Liver (tissue), 9 donors: ENCODE measurements around the gene SLC38A7. TPM values are rescaled to one million over a fixed set of nuclear protein-coding genes. Genes with fewer than 3 reads are reported as not detected.
A peak's percentile ranks its signal among the peaks of the same experiment; 100 is the strongest.

Experiments
- DNase-seq: peaks from one replicate; pipeline ENCODE4 v3.0.0-alpha.2; 2017; ENCODE audit warnings: low spot score
- H3K27ac ChIP-seq, 2 donors: one replicate each; pipeline ENCODE4 v1.7.0; 2013; ENCODE audit warnings: inconsistent platforms in 2 of 2, low read length in 2 of 2, control low read depth in 1 of 2, low read depth in 1 of 2, mild to moderate bottlenecking in 1 of 2
- H3K27me3 ChIP-seq, 4 donors: one replicate each; pipeline versions ENCODE4 v1.6.1 to v1.7.0; 2013; ENCODE audit warnings: low read length in 3 of 4, inconsistent platforms in 1 of 4, mild to moderate bottlenecking in 1 of 4, moderate library complexity in 1 of 4; ENCODE audit not compliant: control insufficient read depth in 4 of 4, insufficient read depth in 4 of 4
- H3K36me3 ChIP-seq, 4 donors: one replicate each; pipeline versions ENCODE4 v1.6.1 to v1.7.0; 2013; ENCODE audit warnings: low read length in 3 of 4, mild to moderate bottlenecking in 3 of 4, low read depth in 1 of 4, moderate library complexity in 1 of 4; ENCODE audit not compliant: control insufficient read depth in 4 of 4, insufficient read depth in 3 of 4
- H3K4me1 ChIP-seq, 4 donors: one replicate each; pipeline versions ENCODE4 v1.6.1 to v1.7.0; 2013; ENCODE audit warnings: low read length in 3 of 4, mild to moderate bottlenecking in 3 of 4, moderate library complexity in 1 of 4; ENCODE audit not compliant: control insufficient read depth in 4 of 4, insufficient read depth in 4 of 4
- H3K4me3 ChIP-seq, 3 donors: one replicate each; pipeline versions ENCODE4 v1.6.1 to v1.7.0; 2013; ENCODE audit warnings: low read length in 3 of 3, control low read depth in 1 of 3, low read depth in 1 of 3, mild to moderate bottlenecking in 1 of 3
- H3K9ac ChIP-seq, 2 donors: one replicate each; pipeline ENCODE4 v1.7.0; 2013; ENCODE audit warnings: low read length in 2 of 2, mild to moderate bottlenecking in 2 of 2, moderate library complexity in 2 of 2, control low read depth in 1 of 2, low read depth in 1 of 2
- H3K9me3 ChIP-seq, 4 donors: one replicate each; pipeline versions ENCODE4 v1.6.1 to v1.7.0; 2013; ENCODE audit warnings: low read length in 3 of 4; ENCODE audit not compliant: control insufficient read depth in 4 of 4
- ATF3 ChIP-seq: IDR thresholded peaks from 2 replicates; pipeline ENCODE4 v1.6.1; 2016; ENCODE audit warnings: antibody characterized with exemption
- CTCF ChIP-seq: fragments of 150-350 bp; IDR thresholded peaks from 2 replicates; pipeline ENCODE4 v1.5.1; 2017; ENCODE audit warnings: improper control_type of control experiment, low read depth, low read length; ENCODE audit not compliant: missing input control
- EGR1 ChIP-seq, 2 donors: IDR thresholded peaks; 2 replicates each; pipeline ENCODE4 v1.6.1; 2016 to 2018; ENCODE audit warnings: antibody characterized with exemption in 2 of 2, low read depth in 2 of 2
- FOXA1 ChIP-seq: IDR thresholded peaks from 2 replicates; pipeline ENCODE4 v1.6.1; 2016; ENCODE audit warnings: antibody characterized with exemption
- FOXA2 ChIP-seq: IDR thresholded peaks from 2 replicates; pipeline ENCODE4 v1.6.1; 2016; ENCODE audit warnings: antibody characterized with exemption
- GABPA ChIP-seq, 2 donors: IDR thresholded peaks in 1 of 2; conservative IDR thresholded peaks in 1 of 2; 2 replicates each; pipeline ENCODE4 v1.6.1; 2016; ENCODE audit warnings: antibody characterized with exemption in 2 of 2, mild to moderate bottlenecking in 1 of 2, moderate library complexity in 1 of 2
- HNF4A ChIP-seq, 2 donors: conservative IDR thresholded peaks; 2 replicates each; pipeline ENCODE4 v1.6.1; 2016; ENCODE audit warnings: antibody characterized with exemption in 2 of 2, mild to moderate bottlenecking in 2 of 2
- HNF4G ChIP-seq: IDR thresholded peaks from 2 replicates; pipeline ENCODE4 v1.6.1; 2016; ENCODE audit warnings: antibody characterized with exemption
- JUND ChIP-seq, 2 donors: IDR thresholded peaks; 2 replicates each; pipeline ENCODE4 v1.6.1; 2016; ENCODE audit warnings: antibody characterized with exemption in 2 of 2
- MAX ChIP-seq: IDR thresholded peaks from 2 replicates; pipeline ENCODE4 v1.6.1; 2016; ENCODE audit warnings: antibody characterized with exemption
- NR2F2 ChIP-seq: IDR thresholded peaks from 2 replicates; pipeline ENCODE4 v1.6.1; 2016; ENCODE audit warnings: antibody characterized with exemption
- RAD21 ChIP-seq, 2 donors: IDR thresholded peaks; 2 replicates each; pipeline ENCODE4 v1.6.1; 2016; ENCODE audit warnings: antibody characterized with exemption in 2 of 2, mild to moderate bottlenecking in 2 of 2
- REST ChIP-seq: IDR thresholded peaks from 2 replicates; pipeline ENCODE4 v1.6.1; 2016; ENCODE audit warnings: antibody characterized with exemption, mild to moderate bottlenecking
- RXRA ChIP-seq, 2 donors: IDR thresholded peaks; 2 replicates each; pipeline ENCODE4 v1.6.1; 2017 to 2018; ENCODE audit warnings: antibody characterized with exemption in 2 of 2, mild to moderate bottlenecking in 1 of 2
- SP1 ChIP-seq: IDR thresholded peaks from 2 replicates; pipeline ENCODE4 v1.6.1; 2018; ENCODE audit warnings: antibody characterized with exemption, mild to moderate bottlenecking
- TAF1 ChIP-seq: conservative IDR thresholded peaks from 2 replicates; pipeline ENCODE4 v1.6.1; 2016; ENCODE audit warnings: antibody characterized with exemption, mild to moderate bottlenecking
- YY1 ChIP-seq: IDR thresholded peaks from 2 replicates; pipeline ENCODE4 v1.6.1; 2016; ENCODE audit warnings: antibody characterized with exemption, mild to moderate bottlenecking
- ZBTB33 ChIP-seq: IDR thresholded peaks from 2 replicates; pipeline ENCODE4 v1.6.1; 2016; ENCODE audit warnings: antibody characterized with exemption
- WGBS: extraction: QIAGEN DNeasy Blood & Tissue Kit; methylation state at CpG from one replicate; pipeline ENCODE4 v1.1.7; 2013; 5-methylcytosine and 5-hydroxymethylcytosine counted together
- polyA plus RNA-seq, 2 donors: library from polyadenylated mRNA; stranded (reverse) in 1 of 2; unstranded in 1 of 2; fragments of 200-250 nt in 1 of 2; fragments of >200 nt in 1 of 2; fragmentation: Nextera tagmentation in 1 of 2; extraction: Ambion mirVana in 1 of 2; gene quantifications; one replicate each; pipeline versions ENCODE4 v1.2.1 to v1.2.3, GENCODE V29; 2013 to 2015
- total RNA-seq, 2 donors: library from RNA; depleted of rRNA; stranded (reverse); fragments of >200 nt; gene quantifications; one replicate each; pipeline ENCODE4 v1.2.3, GENCODE V29; 2014
- donor health status: healthy.
- donor health status: healthy.
- donor health status: healthy.
- donor health status: healthy.
- donor health status: healthy.

The SLC38A7 gene
- total and polyA plus RNA-seq, 4 donors = 7.9 to 18.7 (median 11.0) TPM

- H3K4me3 ChIP-seq = peak within 1 kb of the TSS; percentile 67 to 91 (median 74)
- peaks cover 6 to 45% (median 42%) of the 10 kb centered on the region in 4 donors for H3K4me1 ChIP-seq
- peak within 1 kb of the TSS; percentile 82 to 94 for H3K27ac ChIP-seq
- H3K9me3 ChIP-seq = no peaks in the 10 kb centered on the region
- no peaks in the 10 kb centered on the region for H3K27me3 ChIP-seq
- TF ChIP-seq ZBTB33 (no peak), TAF1 (no peak), NR2F2 (no peak), GABPA (IDR thresholded peaks at IDR 0.05 in 1 of 2, conservative IDR thresholded peaks at IDR 0.05 in 1 of 2) (no peak), RAD21 (IDR thresholded peaks at IDR 0.05) (peak; percentile 52 to 82), YY1 (peak; percentile 52), CTCF (peak; percentile 86), EGR1 (IDR thresholded peaks at IDR 0.05; ENCODE audit: low read depth in 2 of 2) (no peak), JUND (IDR thresholded peaks at IDR 0.05) (no peak), MAX (no peak), SP1 (no peak), HNF4A (conservative IDR thresholded peaks at IDR 0.05) (no peak), HNF4G (no peak), ATF3 (no peak), FOXA1 (no peak), RXRA (IDR thresholded peaks at IDR 0.05) (no peak), FOXA2 (no peak), REST (peak; percentile 47)
- WGBS = under 1% methylated on average over 68 of the region's 68 CpGs
- peak within 1 kb of the TSS; percentile 85 to 93 for H3K9ac ChIP-seq
- DNase-seq = peak; percentile 90
- no peaks in the 10 kb centered on the region for H3K36me3 ChIP-seq
Observed at GRCh38 chr16:58733671-58734458, 49.3 kb upstream of the SLC38A7 start, which contains the start of gene GOT2. GOT2 (minus strand) TSS chr16:58734316; CDS start chr16:58734228, 88 bp downstream.
